HEK293 (cell line): ENCODE data around the gene SLC35C1.
A peak's percentile ranks its signal among the peaks of the same experiment; 100 is the strongest.

Experiments used
- CTCF ChIA-PET: fragments of 350-600 bp; formaldehyde crosslinking; extraction: SDS; loops from one replicate; lab custom pipeline; 2021; ENCODE audit warnings: antibody characterized with exemption; lab: Yijun Ruan, JAX
- POLR2A ChIA-PET: fragments of 300-600 bp; formaldehyde crosslinking; extraction: SDS; loops from one replicate; lab custom pipeline; 2020; ENCODE audit warnings: antibody characterized with exemption, inconsistent platforms; lab: Yijun Ruan, JAX
- H3K27ac ChIP-seq: fragments of 200-500 bp; sonication (Bioruptor generic); 2 replicates; pipeline ENCODE4 v1.5.1; 2014; ENCODE audit warnings: low read depth, low read length, control low read depth, inconsistent platforms; ENCODE audit errors: extremely low read depth
- H3K36me3 ChIP-seq, 2 experiments: fragments of 200-500 bp in 1 of 2; sonication (Bioruptor generic) in 1 of 2; 1 replicate in 1 of 2; 2 replicates in 1 of 2; pipeline ENCODE4 v1.5.1; 2014 to 2017; ENCODE audit warnings: inconsistent platforms in 2 of 2, low read length in 2 of 2; ENCODE audit not compliant: control insufficient read depth in 2 of 2, insufficient read depth in 1 of 2
- H3K4me1 ChIP-seq: fragments of 200-500 bp; sonication (Bioruptor generic); 2 replicates; pipeline ENCODE4 v1.5.1; 2014; ENCODE audit warnings: mild to moderate bottlenecking, low read length, inconsistent platforms; ENCODE audit not compliant: control insufficient read depth, insufficient read depth
- H3K4me3 ChIP-seq: 2 replicates; pipeline ENCODE4 v1.5.1; 2011; ENCODE audit warnings: low read depth, mild to moderate bottlenecking, control low read depth, low read length, moderate library complexity
- H3K9me3 ChIP-seq: fragments of 200-500 bp; sonication (Bioruptor generic); 2 replicates; pipeline ENCODE4 v1.5.1; 2014; ENCODE audit warnings: low read depth, low read length, inconsistent platforms; ENCODE audit not compliant: control insufficient read depth, insufficient read depth
- EGR2 ChIP-seq: fragments of 450-650 bp; formaldehyde crosslinking; IDR thresholded peaks from 2 replicates; pipeline ENCODE4 v1.5.1; 2016; ENCODE audit warnings: low read depth, missing biosample characterization, missing genetic modification characterization
- MEIS1 ChIP-seq: sonication (generic); formaldehyde crosslinking; IDR thresholded peaks from 2 replicates; pipeline ENCODE4 v1.8.1; 2022; ENCODE audit warnings: missing genetic modification reagents, mild to moderate bottlenecking, borderline replicate concordance
- SP7 ChIP-seq: fragments of 450-650 bp; formaldehyde crosslinking; IDR thresholded peaks from 2 replicates; pipeline ENCODE4 v1.5.1; 2016; ENCODE audit warnings: missing biosample characterization, missing genetic modification characterization
- TRIM28 ChIP-seq: IDR thresholded peaks from 2 replicates; pipeline ENCODE4 v1.6.1; 2011; ENCODE audit warnings: low read length, control low read depth, borderline replicate concordance
- ZBTB48 ChIP-seq: fragments of 450-650 bp; formaldehyde crosslinking; IDR thresholded peaks from 2 replicates; pipeline ENCODE4 v1.5.1; 2016; ENCODE audit warnings: missing biosample characterization, missing genetic modification characterization
- ZBTB7A ChIP-seq: fragments of 450-650 bp; formaldehyde crosslinking; IDR thresholded peaks from 2 replicates; pipeline ENCODE4 v1.5.1; 2016; ENCODE audit warnings: low read depth, missing biosample characterization, missing genetic modification characterization
- ZFP37 ChIP-seq: fragments of 450-650 bp; formaldehyde crosslinking; IDR thresholded peaks from 2 replicates; pipeline ENCODE4 v1.5.1; 2016; ENCODE audit warnings: missing biosample characterization, missing genetic modification characterization
- ZFP69B ChIP-seq: fragments of 450-650 bp; formaldehyde crosslinking; IDR thresholded peaks from 2 replicates; pipeline ENCODE4 v1.5.1; 2016; ENCODE audit warnings: missing biosample characterization, missing genetic modification characterization
- ZIC2 ChIP-seq: fragments of 450-650 bp; formaldehyde crosslinking; IDR thresholded peaks from 2 replicates; pipeline ENCODE4 v1.5.1; 2016; ENCODE audit warnings: missing biosample characterization, missing genetic modification characterization
- ZNF121 ChIP-seq: fragments of 450-650 bp; formaldehyde crosslinking; IDR thresholded peaks from 2 replicates; pipeline ENCODE4 v1.5.1; 2016; ENCODE audit warnings: missing biosample characterization, missing genetic modification characterization
- ZNF132 ChIP-seq: fragments of 450-650 bp; formaldehyde crosslinking; IDR thresholded peaks from 2 replicates; pipeline ENCODE4 v1.5.1; 2017; ENCODE audit warnings: missing biosample characterization, missing genetic modification characterization, borderline replicate concordance
- ZNF140 ChIP-seq: fragments of 450-650 bp; formaldehyde crosslinking; IDR thresholded peaks from 2 replicates; pipeline ENCODE4 v1.5.1; 2016; ENCODE audit warnings: missing biosample characterization, missing genetic modification characterization
- ZNF157 ChIP-seq: fragments of 450-650 bp; formaldehyde crosslinking; IDR thresholded peaks from 2 replicates; pipeline ENCODE4 v1.5.1; 2016; ENCODE audit warnings: missing biosample characterization, missing genetic modification characterization
- ZNF175 ChIP-seq: fragments of 450-650 bp; formaldehyde crosslinking; IDR thresholded peaks from 2 replicates; pipeline ENCODE4 v1.5.1; 2016; ENCODE audit warnings: missing biosample characterization, missing genetic modification characterization
- ZNF18 ChIP-seq: fragments of 450-650 bp; formaldehyde crosslinking; IDR thresholded peaks from 2 replicates; pipeline ENCODE4 v1.5.1; 2016; ENCODE audit warnings: missing biosample characterization, missing genetic modification characterization
- ZNF239 ChIP-seq: fragments of 450-650 bp; formaldehyde crosslinking; IDR thresholded peaks from 2 replicates; pipeline ENCODE4 v1.5.1; 2016; ENCODE audit warnings: missing biosample characterization, missing genetic modification characterization
- ZNF292 ChIP-seq: fragments of 450-650 bp; formaldehyde crosslinking; IDR thresholded peaks from 2 replicates; pipeline ENCODE4 v1.5.1; 2016; ENCODE audit warnings: low read depth, missing biosample characterization, missing genetic modification characterization, borderline replicate concordance
- ZNF302 ChIP-seq: fragments of 450-650 bp; formaldehyde crosslinking; IDR thresholded peaks from 2 replicates; pipeline ENCODE4 v1.5.1; 2016; ENCODE audit warnings: missing biosample characterization, missing genetic modification characterization, low read depth
- ZNF311 ChIP-seq: fragments of 450-650 bp; formaldehyde crosslinking; IDR thresholded peaks from 2 replicates; pipeline ENCODE4 v1.5.1; 2017; ENCODE audit warnings: missing biosample characterization, missing genetic modification characterization, borderline replicate concordance
- ZNF335 ChIP-seq: fragments of 450-650 bp; formaldehyde crosslinking; conservative IDR thresholded peaks from 2 replicates; pipeline ENCODE4 v1.5.1; 2016; ENCODE audit warnings: missing biosample characterization, missing genetic modification characterization
- ZNF341 ChIP-seq: fragments of 450-650 bp; formaldehyde crosslinking; IDR thresholded peaks from 2 replicates; pipeline ENCODE4; 2016; ENCODE audit warnings: low read depth, missing biosample characterization, missing genetic modification characterization
- ZNF394 ChIP-seq: fragments of 450-650 bp; formaldehyde crosslinking; IDR thresholded peaks from 2 replicates; pipeline ENCODE4 v1.5.1; 2016; ENCODE audit warnings: missing biosample characterization, missing genetic modification characterization, mild to moderate bottlenecking, moderate library complexity, borderline replicate concordance
- ZNF416 ChIP-seq: fragments of 450-650 bp; formaldehyde crosslinking; IDR thresholded peaks from 2 replicates; pipeline ENCODE4 v1.5.1; 2016; ENCODE audit warnings: missing biosample characterization, missing genetic modification characterization
- ZNF426 ChIP-seq: fragments of 450-650 bp; formaldehyde crosslinking; IDR thresholded peaks from 2 replicates; pipeline ENCODE4 v1.5.1; 2017; ENCODE audit warnings: missing biosample characterization, missing genetic modification characterization, mild to moderate bottlenecking, inconsistent platforms, moderate library complexity
- ZNF623 ChIP-seq: fragments of 450-650 bp; formaldehyde crosslinking; IDR thresholded peaks from 2 replicates; pipeline ENCODE4 v1.5.1; 2016; ENCODE audit warnings: missing biosample characterization, missing genetic modification characterization
- ZNF843 ChIP-seq: fragments of 450-650 bp; formaldehyde crosslinking; IDR thresholded peaks from 2 replicates; pipeline ENCODE4 v1.5.1; 2016; ENCODE audit warnings: missing biosample characterization, missing genetic modification characterization
- TF ChIP-seq, protein P1 (sequence below): fragments of 450-650 bp; formaldehyde crosslinking; conservative IDR thresholded peaks from 2 replicates; pipeline ENCODE4 v1.5.1; 2016; ENCODE audit warnings: low read depth, missing biosample characterization, missing genetic modification characterization

SLC35C1 gene

DNA sequence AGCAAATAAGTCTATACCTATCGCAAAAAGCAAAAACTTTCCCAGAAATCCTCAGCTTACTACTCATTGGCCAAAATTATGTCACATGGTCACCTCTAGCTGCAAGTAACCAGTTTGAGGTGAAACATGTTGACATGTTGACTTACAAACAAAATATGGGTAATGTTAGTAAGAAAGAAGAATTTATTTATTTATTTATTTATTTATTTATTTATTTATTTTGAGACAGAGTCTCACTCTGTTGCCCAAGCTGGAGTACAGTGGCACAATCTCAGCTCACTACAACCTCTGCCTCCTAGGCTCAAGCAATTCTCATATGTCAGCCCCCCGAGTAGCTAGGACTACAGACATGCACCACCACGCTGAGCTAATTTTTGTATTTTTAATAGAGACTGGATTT lies 5.4 kb upstream of the SLC35C1 start (continued):
- TF ChIP-seq ZNF341 (tag by site-specific recombination) (no peak), ZNF394 (peak; percentile 72; the same call in 1 of the 2 replicates), ZNF239 (no peak), ZBTB48 (tag by site-specific recombination) (no peak), ZNF335 (tag by site-specific recombination) (no peak), ZNF140 (0 out of 2 replicates have a peak, but pooled peaks have one; percentile 31), ZNF426 (peak; percentile 46)

DNA sequence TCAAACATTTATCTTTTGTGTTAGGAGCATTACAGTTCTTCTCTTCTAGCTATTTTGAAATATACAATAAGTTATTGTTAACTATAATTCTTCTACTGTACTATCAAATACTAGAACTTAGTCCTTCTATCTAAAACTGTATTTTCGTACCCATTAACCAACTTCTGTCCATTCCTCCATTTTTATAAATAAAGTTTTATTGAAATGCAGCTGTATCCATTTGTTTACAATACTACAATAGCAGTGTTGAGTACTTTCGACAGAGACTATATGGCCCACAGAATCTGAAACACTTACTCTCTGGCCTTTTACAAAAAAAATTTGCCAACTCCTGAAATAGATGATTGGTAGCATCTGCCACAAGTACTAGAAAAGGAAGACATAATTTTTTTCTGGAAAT lies 4.7 kb upstream of the SLC35C1 start:
- no peaks in the 10 kb centered on the region for H3K4me1 ChIP-seq
- no peaks in the 10 kb centered on the region for H3K9me3 ChIP-seq
- H3K27ac ChIP-seq, result no peak overlapping the region
- H3K4me3 ChIP-seq, result no peak overlapping the region
- no peaks in the 10 kb centered on the region for H3K36me3 ChIP-seq
- TF ChIP-seq ZNF140 (no peak), ZNF416 (tag by site-specific recombination) (no peak), SP7 (tag by site-specific recombination) (no peak), ZNF426 (no peak), ZNF623 (no peak), ZNF121 (no peak), ZNF157 (tag by site-specific recombination) (no peak), TRIM28 (no peak), ZNF394 (no peak), ZBTB48 (tag by site-specific recombination) (no peak), ZNF843 (tag by site-specific recombination) (no peak), ZNF175 (tag by site-specific recombination) (no peak), ZFP69B (tag by site-specific recombination) (no peak)
- TF ChIP-seq, all 188 proteins: peak for 0
- ChIA-PET CTCF (interaction anchor here (0.6 kb wide), 1 partner anchor 28 kb away, joined by 3 read pairs; no protein-coding TSS in a partner anchor), POLR2A (no interaction called here)

- H3K27ac ChIP-seq, result no peak overlapping the region
- POLR2A ChIA-PET, result no interaction called here
- H3K9me3 ChIP-seq, result no peaks in the 10 kb centered on the region
- CTCF ChIA-PET, result interaction anchor here (0.6 kb wide), 2 partner anchors 41 to 537 kb away, joined by 5 read pairs; no protein-coding TSS in a partner anchor
- H3K4me1 ChIP-seq, result peaks cover 5% of the 10 kb centered on the region
- no peak overlapping the region for H3K4me3 ChIP-seq
- H3K36me3 ChIP-seq, result no peaks in the 10 kb centered on the region
- no peak for TF ChIP-seq ZNF311 (tag by site-specific recombination)
- no peak for TF ChIP-seq ZNF302 (tag by site-specific recombination)
- TF ChIP-seq ZBTB7A, result no peak
- TF ChIP-seq, protein P1, sequence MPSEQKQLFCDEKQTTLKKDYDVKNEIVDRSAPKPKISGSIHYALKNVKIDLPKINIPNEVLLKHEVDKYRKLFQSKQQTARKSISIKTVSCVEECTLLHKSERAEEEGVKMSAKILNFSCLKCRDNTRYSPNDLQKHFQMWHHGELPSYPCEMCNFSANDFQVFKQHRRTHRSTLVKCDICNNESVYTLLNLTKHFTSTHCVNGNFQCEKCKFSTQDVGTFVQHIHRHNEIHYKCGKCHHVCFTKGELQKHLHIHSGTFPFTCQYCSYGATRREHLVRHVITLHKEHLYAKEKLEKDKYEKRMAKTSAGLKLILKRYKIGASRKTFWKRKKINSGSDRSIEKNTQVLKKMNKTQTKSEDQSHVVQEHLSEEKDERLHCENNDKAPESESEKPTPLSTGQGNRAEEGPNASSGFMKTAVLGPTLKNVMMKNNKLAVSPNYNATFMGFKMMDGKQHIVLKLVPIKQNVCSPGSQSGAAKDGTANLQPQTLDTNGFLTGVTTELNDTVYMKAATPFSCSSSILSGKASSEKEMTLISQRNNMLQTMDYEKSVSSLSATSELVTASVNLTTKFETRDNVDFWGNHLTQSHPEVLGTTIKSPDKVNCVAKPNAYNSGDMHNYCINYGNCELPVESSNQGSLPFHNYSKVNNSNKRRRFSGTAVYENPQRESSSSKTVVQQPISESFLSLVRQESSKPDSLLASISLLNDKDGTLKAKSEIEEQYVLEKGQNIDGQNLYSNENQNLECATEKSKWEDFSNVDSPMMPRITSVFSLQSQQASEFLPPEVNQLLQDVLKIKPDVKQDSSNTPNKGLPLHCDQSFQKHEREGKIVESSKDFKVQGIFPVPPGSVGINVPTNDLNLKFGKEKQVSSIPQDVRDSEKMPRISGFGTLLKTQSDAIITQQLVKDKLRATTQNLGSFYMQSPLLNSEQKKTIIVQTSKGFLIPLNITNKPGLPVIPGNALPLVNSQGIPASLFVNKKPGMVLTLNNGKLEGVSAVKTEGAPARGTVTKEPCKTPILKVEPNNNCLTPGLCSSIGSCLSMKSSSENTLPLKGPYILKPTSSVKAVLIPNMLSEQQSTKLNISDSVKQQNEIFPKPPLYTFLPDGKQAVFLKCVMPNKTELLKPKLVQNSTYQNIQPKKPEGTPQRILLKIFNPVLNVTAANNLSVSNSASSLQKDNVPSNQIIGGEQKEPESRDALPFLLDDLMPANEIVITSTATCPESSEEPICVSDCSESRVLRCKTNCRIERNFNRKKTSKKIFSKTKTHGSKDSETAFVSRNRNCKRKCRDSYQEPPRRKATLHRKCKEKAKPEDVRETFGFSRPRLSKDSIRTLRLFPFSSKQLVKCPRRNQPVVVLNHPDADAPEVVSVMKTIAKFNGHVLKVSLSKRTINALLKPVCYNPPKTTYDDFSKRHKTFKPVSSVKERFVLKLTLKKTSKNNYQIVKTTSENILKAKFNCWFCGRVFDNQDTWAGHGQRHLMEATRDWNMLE (tag by site-specific recombination), result no peak
- 0 out of 2 replicates have a peak, but pooled peaks have one; percentile 21 for TF ChIP-seq ZNF335 (tag by site-specific recombination)
- no peak for TF ChIP-seq MEIS1 (CRISPR knock-in tag)
- no peak for TF ChIP-seq ZIC2 (tag by site-specific recombination)
- TF ChIP-seq EGR2 (tag by site-specific recombination), result no peak
- peak; percentile 74 for TF ChIP-seq ZNF18 (tag by site-specific recombination)
- no peak for TF ChIP-seq ZNF132 (tag by site-specific recombination)
- TF ChIP-seq ZFP37 (tag by site-specific recombination), result no peak
- no peak for TF ChIP-seq ZNF292 (tag by site-specific recombination)
These were observed 3.1 kb upstream of the SLC35C1 start for GRCh38 chr11:45801723-45802315.
